Trophoblast cell (in vitro differentiated cells and primary cell): ENCODE measurements around the gene SELENOH.

Source experiments
- DNase-seq, 2 donors: peaks; one replicate each; pipeline ENCODE4 v3.0.0-alpha.2; 2016
- H2AFZ ChIP-seq: 2 replicates; pipeline ENCODE4 v1.6.1; 2013; ENCODE audit warnings: low read length, moderate library complexity, mild to moderate bottlenecking; ENCODE audit not compliant: insufficient read depth, poor library complexity
- H2AK5ac ChIP-seq: 2 replicates; pipeline ENCODE4 v1.6.1; 2013; ENCODE audit warnings: mild to moderate bottlenecking, low read length
- H2BK120ac ChIP-seq: 2 replicates; pipeline ENCODE4 v1.6.1; 2013; ENCODE audit warnings: low read length, mild to moderate bottlenecking, moderate library complexity; ENCODE audit not compliant: insufficient read depth, poor library complexity
- H2BK12ac ChIP-seq: 2 replicates; pipeline ENCODE4 v1.6.1; 2013; ENCODE audit warnings: mild to moderate bottlenecking, low read length, moderate library complexity
- H2BK5ac ChIP-seq: 2 replicates; pipeline ENCODE4 v1.6.1; 2013; ENCODE audit warnings: low read length, low read depth, moderate library complexity, mild to moderate bottlenecking; ENCODE audit not compliant: poor library complexity
- H3K14ac ChIP-seq: 2 replicates; pipeline ENCODE4 v1.6.1; 2013; ENCODE audit warnings: mild to moderate bottlenecking, low read length
- H3K18ac ChIP-seq: 2 replicates; pipeline ENCODE4 v1.6.1; 2013; ENCODE audit warnings: mild to moderate bottlenecking, low read length
- H3K23ac ChIP-seq: 2 replicates; pipeline ENCODE4 v1.6.1; 2013; ENCODE audit warnings: low read length
- H3K27ac ChIP-seq: 2 replicates; pipeline ENCODE4 v1.5.1; 2013; ENCODE audit warnings: low read depth, mild to moderate bottlenecking, inconsistent platforms, low read length, moderate library complexity
- H3K27me3 ChIP-seq: 2 replicates; pipeline ENCODE4 v1.6.1; 2013; ENCODE audit warnings: inconsistent platforms, mild to moderate bottlenecking, low read length, moderate library complexity; ENCODE audit not compliant: insufficient read depth
- H3K36me3 ChIP-seq, 2 experiments: 1 replicate in 1 of 2; 2 replicates in 1 of 2; pipeline ENCODE4 v1.6.1; 2013; ENCODE audit warnings: low read length in 2 of 2, mild to moderate bottlenecking in 2 of 2, moderate library complexity in 1 of 2; ENCODE audit not compliant: insufficient read depth in 2 of 2, control insufficient read depth in 1 of 2
- H3K4ac ChIP-seq: 2 replicates; pipeline ENCODE4 v1.6.1; 2013; ENCODE audit warnings: low read depth, mild to moderate bottlenecking, low read length, moderate library complexity
- H3K4me1 ChIP-seq, 2 experiments: 1 replicate in 1 of 2; 2 replicates in 1 of 2; pipeline ENCODE4 v1.6.1; 2013; ENCODE audit warnings: low read length in 2 of 2, mild to moderate bottlenecking in 2 of 2, moderate library complexity in 1 of 2; ENCODE audit not compliant: insufficient read depth in 2 of 2, control insufficient read depth in 1 of 2
- H3K4me2 ChIP-seq: 2 replicates; pipeline ENCODE4 v1.6.1; 2013; ENCODE audit warnings: inconsistent platforms, mild to moderate bottlenecking, low read length, moderate library complexity
- H3K4me3 ChIP-seq: 2 replicates; pipeline ENCODE4 v1.5.1; 2013; ENCODE audit warnings: mild to moderate bottlenecking, low read depth, low read length, inconsistent platforms
- H3K79me1 ChIP-seq: one replicate; pipeline ENCODE4 v1.6.1; 2013; ENCODE audit warnings: low read length
- H3K79me2 ChIP-seq: 2 replicates; pipeline ENCODE4 v1.6.1; 2013; ENCODE audit warnings: low read length, mild to moderate bottlenecking; ENCODE audit not compliant: control insufficient read depth, insufficient read depth, poor library complexity
- H3K9ac ChIP-seq: 2 replicates; pipeline ENCODE4 v1.6.1; 2013; ENCODE audit warnings: mild to moderate bottlenecking, low read length
- H3K9me3 ChIP-seq: 2 replicates; pipeline ENCODE4 v1.6.1; 2013; ENCODE audit warnings: low read depth, mild to moderate bottlenecking, control low read depth, inconsistent platforms, low read length; ENCODE audit not compliant: insufficient read depth
- H4K12ac ChIP-seq: 2 replicates; pipeline ENCODE4 v1.6.1; 2013; ENCODE audit warnings: low read depth, mild to moderate bottlenecking, low read length, moderate library complexity
- H4K8ac ChIP-seq: 2 replicates; pipeline ENCODE4 v1.6.1; 2013; ENCODE audit warnings: low read depth, mild to moderate bottlenecking, low read length, moderate library complexity
- H4K91ac ChIP-seq: one replicate; pipeline ENCODE4 v1.6.1; 2013; ENCODE audit warnings: low read depth, mild to moderate bottlenecking, low read length, moderate library complexity
- WGBS: extraction: QIAGEN DNeasy Blood & Tissue Kit; methylation state at CpG from one replicate; pipeline ENCODE4 v1.1.7; 2013; ENCODE audit warnings: missing lambda C conversion rate; ENCODE audit not compliant: insufficient read length, insufficient coverage; ENCODE audit errors: extremely low coverage; 5-methylcytosine and 5-hydroxymethylcytosine counted together

SELENOH gene

DNA sequence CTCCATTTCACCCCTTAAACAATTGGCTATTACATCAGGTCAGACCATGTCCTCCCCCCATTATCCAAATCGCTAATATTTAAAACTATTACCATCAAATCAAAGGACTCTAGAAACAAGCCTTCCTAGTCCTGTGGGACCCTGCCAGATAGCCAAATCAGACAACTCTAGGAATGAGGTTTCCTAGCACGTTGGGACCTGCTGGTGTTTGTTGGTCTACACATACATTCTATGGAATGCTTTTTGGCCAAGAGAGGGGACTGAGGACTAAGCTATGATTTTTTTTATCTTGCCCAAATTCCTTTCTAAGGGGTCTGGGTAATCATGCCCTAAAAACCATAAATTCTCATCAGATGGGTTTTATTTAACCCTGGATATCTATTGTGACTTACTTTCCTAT, 14.1 kb upstream of the SELENOH start:
- peaks cover 2 to 4% of the 10 kb centered on the region in 2 experiments for H3K36me3 ChIP-seq
- H3K4me1 ChIP-seq, result no peaks in the 10 kb centered on the region
- H3K9ac ChIP-seq, result no peak overlapping the region
- no peaks in the 10 kb centered on the region for H3K79me2 ChIP-seq
- H4K8ac ChIP-seq, result no peak overlapping the region
- H2BK12ac ChIP-seq, result no peak overlapping the region
- H2AK5ac ChIP-seq, result no peak overlapping the region
- WGBS, result no CpG with 5 or more reads among the region's 2 CpGs
- H3K4me3 ChIP-seq, result no peak overlapping the region
- no peaks in the 10 kb centered on the region for H3K79me1 ChIP-seq
- no peak overlapping the region for H3K23ac ChIP-seq
- H4K91ac ChIP-seq, result no peak overlapping the region
- no peak overlapping the region for H4K12ac ChIP-seq
- no peak overlapping the region for H2BK120ac ChIP-seq
- no peak for DNase-seq
- H3K9me3 ChIP-seq, result no peaks in the 10 kb centered on the region
- no peak overlapping the region for H3K4ac ChIP-seq
- H2AFZ ChIP-seq, result no peak overlapping the region
- no peak overlapping the region for H3K27ac ChIP-seq
- no peak overlapping the region for H3K14ac ChIP-seq
- no peak overlapping the region for H2BK5ac ChIP-seq
- H3K27me3 ChIP-seq, result no peaks in the 10 kb centered on the region
- H3K4me2 ChIP-seq, result no peak overlapping the region
- no peak overlapping the region for H3K18ac ChIP-seq

GRCh38 chr11:57728829-57729228, 12.5 kb upstream of the SELENOH start:
- no peak overlapping the region for H3K14ac ChIP-seq
- no peak overlapping the region for H2BK120ac ChIP-seq
- no peaks in the 10 kb centered on the region for H3K79me1 ChIP-seq
- no CpG with 5 or more reads among the region's 7 CpGs for WGBS
- no peak overlapping the region for H2BK5ac ChIP-seq
- no peak overlapping the region for H4K8ac ChIP-seq
- H3K9ac ChIP-seq, result peak overlapping the region; percentile 58
- no peaks in the 10 kb centered on the region for H3K36me3 ChIP-seq
- no peak overlapping the region for H3K18ac ChIP-seq
- H3K4me3 ChIP-seq, result no peak overlapping the region
- no peak overlapping the region for H2AK5ac ChIP-seq
- no peaks in the 10 kb centered on the region for H3K79me2 ChIP-seq
- no peak overlapping the region for H3K27ac ChIP-seq
- H2AFZ ChIP-seq, result no peak overlapping the region
- no peaks in the 10 kb centered on the region for H3K4me1 ChIP-seq
- no peak overlapping the region for H4K12ac ChIP-seq
- no peak overlapping the region for H3K23ac ChIP-seq
- H3K4me2 ChIP-seq, result no peak overlapping the region
- H2BK12ac ChIP-seq, result no peak overlapping the region
- no peaks in the 10 kb centered on the region for H3K27me3 ChIP-seq
- H3K9me3 ChIP-seq, result no peaks in the 10 kb centered on the region
- DNase-seq, result no peak
- H4K91ac ChIP-seq, result no peak overlapping the region
- no peak overlapping the region for H3K4ac ChIP-seq

DNA sequence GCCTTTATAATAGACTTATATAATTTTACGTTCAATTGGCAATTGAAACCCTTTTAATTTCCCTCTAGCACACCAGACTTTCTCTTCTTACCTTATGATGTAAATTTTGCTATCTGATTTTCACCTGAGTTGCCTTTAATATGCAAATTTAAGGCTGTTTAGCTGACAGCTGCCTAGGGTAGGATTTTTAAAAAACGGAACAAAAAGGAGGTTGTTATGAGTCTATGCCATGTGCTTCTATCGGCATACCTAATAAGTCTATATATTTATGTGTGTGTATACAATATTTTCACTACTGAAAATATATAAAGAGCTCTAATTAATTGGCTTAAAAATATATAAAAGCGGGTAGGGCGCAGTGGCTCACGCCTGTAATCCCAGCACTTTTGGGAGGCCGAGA, 11.8 kb upstream of the SELENOH start:
- Histone ChIP-seq H2AFZ (no peak overlapping the region), H3K23ac (no peak overlapping the region)

DNA sequence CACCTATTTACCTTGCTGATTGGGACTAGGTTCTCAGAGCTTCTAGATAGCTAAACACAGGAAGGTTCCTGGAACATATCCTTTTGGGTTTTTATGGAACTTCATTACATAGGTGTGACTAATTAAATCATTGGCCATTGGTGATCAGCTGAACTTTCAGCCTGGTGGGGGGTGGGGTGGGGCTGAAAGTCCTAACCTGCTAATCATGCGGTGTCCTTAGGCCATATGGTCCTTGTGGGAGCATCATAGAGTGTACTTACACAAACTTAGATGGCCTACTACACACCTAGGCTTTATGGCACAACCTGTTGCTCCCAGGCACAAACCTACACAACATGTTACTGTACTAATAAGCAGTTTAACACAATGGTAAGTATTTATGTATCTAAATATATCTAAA, 8.6 kb upstream of the SELENOH start:
- H3K18ac ChIP-seq, result no peak overlapping the region
- no peaks in the 10 kb centered on the region for H3K79me2 ChIP-seq
- H3K4me3 ChIP-seq, result no peak overlapping the region
- no peak overlapping the region for H4K91ac ChIP-seq
- no peak overlapping the region for H4K12ac ChIP-seq
- no CpG with 5 or more reads among the region's 1 CpG for WGBS
- no peak overlapping the region for H3K23ac ChIP-seq
- H2BK120ac ChIP-seq, result no peak overlapping the region
- H3K9me3 ChIP-seq, result no peaks in the 10 kb centered on the region
- no peak overlapping the region for H2BK5ac ChIP-seq
- H3K27me3 ChIP-seq, result no peaks in the 10 kb centered on the region
- H2AFZ ChIP-seq, result no peak overlapping the region
- DNase-seq, result no peak
- H3K36me3 ChIP-seq, result peaks cover under 1 to 4% of the 10 kb centered on the region in 2 experiments
- H2AK5ac ChIP-seq, result no peak overlapping the region
- peak overlapping the region; percentile 52 for H3K4ac ChIP-seq
- no peak overlapping the region for H2BK12ac ChIP-seq
- H3K14ac ChIP-seq, result no peak overlapping the region
- H3K4me1 ChIP-seq, result no peaks in the 10 kb centered on the region
- H3K79me1 ChIP-seq, result no peaks in the 10 kb centered on the region
- no peak overlapping the region for H3K4me2 ChIP-seq
- no peak overlapping the region for H4K8ac ChIP-seq
- no peak overlapping the region for H3K9ac ChIP-seq
- H3K27ac ChIP-seq, result no peak overlapping the region

More for the DNA sequence above, 11.8 kb upstream of the SELENOH start:
- Histone ChIP-seq H2BK5ac (no peak overlapping the region), H3K18ac (no peak overlapping the region), H2BK120ac (no peak overlapping the region), H3K4me1 (no peaks in the 10 kb centered on the region), H3K36me3 (no peaks in the 10 kb centered on the region), H3K4me3 (no peak overlapping the region), H2BK12ac (no peak overlapping the region), H3K9ac (no peak overlapping the region), H3K4me2 (no peak overlapping the region), H3K79me2 (no peaks in the 10 kb centered on the region), H3K9me3 (no peaks in the 10 kb centered on the region), H3K79me1 (no peaks in the 10 kb centered on the region), H4K12ac (no peak overlapping the region), H3K27me3 (no peaks in the 10 kb centered on the region), H2AK5ac (no peak overlapping the region), H3K27ac (no peak overlapping the region), H4K91ac (no peak overlapping the region), H4K8ac (no peak overlapping the region), H3K14ac (no peak overlapping the region), H3K4ac (no peak overlapping the region)
- DNase-seq, result no peak
- no CpG with 5 or more reads among the region's 7 CpGs for WGBS
